Measurements from ENCODE around the gene ROPN1L. TPM values are rescaled to one million over a fixed set of nuclear protein-coding genes. Genes with fewer than 3 reads are reported as not detected.

The ROPN1L gene
- total RNA-seq, 1 donor from 2014 or later, result not detected

DNA sequence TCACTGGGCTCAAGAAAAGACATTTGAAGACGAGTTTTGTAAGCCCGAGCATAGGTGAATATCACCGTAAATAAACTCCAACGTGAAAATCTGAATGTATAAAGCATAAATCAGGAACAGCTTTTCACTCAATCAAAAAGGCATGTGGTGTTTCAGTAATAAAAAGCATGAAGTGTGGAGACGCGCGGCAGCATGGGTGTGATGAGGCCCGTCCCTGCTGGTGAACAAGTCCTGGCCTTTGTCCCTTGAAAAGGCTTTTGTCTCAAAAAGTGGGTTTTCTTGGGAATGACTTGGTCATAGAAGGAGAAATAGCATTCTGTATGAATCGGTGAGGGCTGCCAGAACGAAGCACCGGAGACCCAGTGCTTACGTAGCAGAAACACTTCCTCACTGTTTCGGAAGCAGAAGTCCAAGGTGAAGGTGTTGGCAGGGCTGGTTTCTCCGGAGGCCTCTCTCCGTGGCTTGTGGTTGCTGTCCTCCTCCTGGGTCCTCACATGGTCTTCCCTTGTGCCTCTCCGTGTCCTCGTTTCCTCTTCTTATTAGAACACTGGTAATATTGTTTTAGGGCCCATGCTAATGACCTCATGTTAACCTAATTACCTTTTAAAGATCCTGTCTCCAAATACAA, 24.9 kb downstream of the ROPN1L start:
- DNase-seq (ENCODE audit: low read depth), result no peak
- Histone ChIP-seq H3K36me3 (ENCODE audit: control insufficient read depth, insufficient read depth, low read length) (no peaks in the 10 kb centered on the region), H3K4me3 (ENCODE audit: low read depth, low read length) (no peak overlapping the region), H3K27me3 (ENCODE audit: control insufficient read depth, insufficient read depth, low read length) (no peaks in the 10 kb centered on the region)
- TF ChIP-seq, protein P1, sequence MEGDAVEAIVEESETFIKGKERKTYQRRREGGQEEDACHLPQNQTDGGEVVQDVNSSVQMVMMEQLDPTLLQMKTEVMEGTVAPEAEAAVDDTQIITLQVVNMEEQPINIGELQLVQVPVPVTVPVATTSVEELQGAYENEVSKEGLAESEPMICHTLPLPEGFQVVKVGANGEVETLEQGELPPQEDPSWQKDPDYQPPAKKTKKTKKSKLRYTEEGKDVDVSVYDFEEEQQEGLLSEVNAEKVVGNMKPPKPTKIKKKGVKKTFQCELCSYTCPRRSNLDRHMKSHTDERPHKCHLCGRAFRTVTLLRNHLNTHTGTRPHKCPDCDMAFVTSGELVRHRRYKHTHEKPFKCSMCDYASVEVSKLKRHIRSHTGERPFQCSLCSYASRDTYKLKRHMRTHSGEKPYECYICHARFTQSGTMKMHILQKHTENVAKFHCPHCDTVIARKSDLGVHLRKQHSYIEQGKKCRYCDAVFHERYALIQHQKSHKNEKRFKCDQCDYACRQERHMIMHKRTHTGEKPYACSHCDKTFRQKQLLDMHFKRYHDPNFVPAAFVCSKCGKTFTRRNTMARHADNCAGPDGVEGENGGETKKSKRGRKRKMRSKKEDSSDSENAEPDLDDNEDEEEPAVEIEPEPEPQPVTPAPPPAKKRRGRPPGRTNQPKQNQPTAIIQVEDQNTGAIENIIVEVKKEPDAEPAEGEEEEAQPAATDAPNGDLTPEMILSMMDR (IDR thresholded peaks at IDR 0.05; ENCODE audit: insufficient read depth, low read length, severe bottlenecking), result no peak
- FAIRE-seq, result no peak

DNA sequence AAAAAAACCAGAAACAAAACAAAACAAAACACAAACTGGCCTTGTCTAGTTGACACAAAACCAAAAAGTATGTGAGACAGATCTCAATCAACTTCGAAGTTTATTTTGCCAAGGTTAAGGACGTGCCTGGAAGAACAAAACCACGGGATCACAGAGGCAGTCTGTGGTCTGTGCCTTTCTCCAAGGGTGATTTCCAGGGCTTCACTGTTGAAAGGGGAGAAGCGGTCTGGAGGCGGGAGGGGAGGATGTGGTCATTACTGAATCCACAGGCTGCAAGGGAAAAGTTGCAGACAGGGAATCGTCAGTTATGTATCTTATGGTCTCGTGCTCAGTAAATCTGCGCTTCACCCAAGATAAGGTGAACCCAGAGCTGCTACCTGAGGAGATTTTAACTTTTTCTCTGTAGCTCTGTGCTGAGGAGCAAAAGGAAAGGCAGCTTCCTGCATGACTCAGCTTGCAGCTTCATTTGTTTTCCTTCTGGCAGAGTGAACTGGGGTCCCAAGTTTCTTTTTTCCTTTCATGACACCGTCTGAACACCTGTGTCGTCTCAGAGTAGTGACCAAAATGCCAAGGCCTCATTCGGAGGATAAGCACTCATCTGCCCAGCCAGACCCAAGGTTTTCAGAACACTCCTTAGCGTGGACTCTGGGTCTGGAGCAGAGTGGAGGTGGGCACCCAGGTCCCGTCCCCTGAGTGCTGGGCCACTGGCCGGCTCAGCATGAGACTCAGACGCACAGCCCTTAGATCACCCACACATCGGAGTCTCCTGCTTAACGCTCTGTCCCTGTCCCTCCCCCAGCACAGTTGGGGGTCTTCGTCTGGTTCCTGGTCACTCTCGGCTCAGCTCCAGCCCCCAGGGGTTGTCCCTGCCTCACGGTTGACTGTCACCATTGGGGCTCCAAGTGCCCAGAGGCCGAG, 25.9 kb downstream of the ROPN1L start:
- DNase-seq (ENCODE audit: low read depth), result peak; percentile 54
- FAIRE-seq, result no peak
- TF ChIP-seq, protein P1 (IDR thresholded peaks at IDR 0.05; ENCODE audit: insufficient read depth, low read length, severe bottlenecking), result no peak
- H3K27me3 ChIP-seq (ENCODE audit: control insufficient read depth, insufficient read depth, low read length), result no peaks in the 10 kb centered on the region
- H3K36me3 ChIP-seq (ENCODE audit: control insufficient read depth, insufficient read depth, low read length), result no peaks in the 10 kb centered on the region
- H3K4me3 ChIP-seq (ENCODE audit: low read depth, low read length), result no peak overlapping the region

DNA sequence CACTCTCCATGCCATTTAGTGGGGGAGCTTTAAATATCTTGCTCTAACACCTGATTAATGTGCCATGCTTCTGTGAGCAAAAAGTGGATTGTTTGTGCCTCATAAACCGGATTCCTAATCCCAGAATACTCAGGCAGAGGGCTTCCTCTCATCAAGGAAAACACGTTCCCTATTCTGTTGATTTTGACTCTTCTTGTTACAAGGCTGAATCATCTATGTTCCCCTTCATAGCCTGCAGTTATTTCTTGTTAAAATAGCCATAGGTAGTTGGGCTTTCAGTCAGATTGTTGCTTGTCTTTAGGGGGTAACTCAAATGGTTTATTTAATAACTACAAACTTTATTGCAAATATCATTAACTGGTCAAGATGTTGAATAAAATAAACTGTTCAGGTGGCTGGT, 26.6 kb downstream of the ROPN1L start:
- Histone ChIP-seq H3K4me3 (ENCODE audit: low read depth, low read length) (no peak overlapping the region), H3K27me3 (ENCODE audit: control insufficient read depth, insufficient read depth, low read length) (no peaks in the 10 kb centered on the region), H3K36me3 (ENCODE audit: control insufficient read depth, insufficient read depth, low read length) (no peaks in the 10 kb centered on the region)
- FAIRE-seq (no peak), DNase-seq (ENCODE audit: low read depth) (peak; percentile 52)
- TF ChIP-seq, protein P1 (IDR thresholded peaks at IDR 0.05; ENCODE audit: insufficient read depth, low read length, severe bottlenecking), result no peak

DNA sequence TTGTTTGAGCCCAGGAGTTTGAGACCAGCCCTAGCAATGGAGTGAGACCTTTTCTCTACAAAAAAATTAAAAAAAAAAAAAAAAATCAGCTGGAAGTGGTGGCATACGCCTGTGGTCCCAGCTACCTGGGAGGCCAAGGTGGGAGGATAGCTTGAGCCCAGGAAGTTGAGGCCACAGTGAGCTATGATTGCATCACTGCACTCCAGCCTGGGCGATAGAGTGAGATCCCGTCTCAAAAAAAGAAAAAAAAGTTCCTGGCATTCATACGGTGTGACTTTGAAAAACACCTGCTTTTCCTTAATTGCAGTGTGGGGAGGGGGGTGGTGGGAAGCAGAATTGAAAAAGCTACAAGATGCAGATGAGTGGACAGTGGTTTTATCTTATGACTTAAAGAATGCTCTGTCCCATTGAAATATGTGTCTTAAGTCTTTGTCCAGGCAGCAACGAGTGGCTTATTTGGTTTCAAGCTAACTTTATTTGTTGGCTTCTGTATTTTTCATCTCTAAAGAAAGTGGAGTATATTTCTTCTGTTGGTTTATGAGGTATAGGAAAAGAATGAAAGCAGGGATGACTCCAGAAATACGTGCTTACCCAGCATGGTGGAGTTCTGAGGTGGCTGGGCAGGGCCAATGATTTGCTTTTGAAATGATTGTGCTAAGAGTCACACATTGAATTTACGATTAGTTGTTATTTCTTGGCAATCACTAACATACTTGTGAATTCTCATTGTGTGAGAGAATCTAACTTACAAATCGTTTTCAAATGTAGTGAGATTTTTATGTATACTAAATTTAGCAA, 27.8 kb downstream of the ROPN1L start:
- TF ChIP-seq, protein P1 (IDR thresholded peaks at IDR 0.05; ENCODE audit: insufficient read depth, low read length, severe bottlenecking), result no peak
- no peaks in the 10 kb centered on the region for H3K36me3 ChIP-seq (ENCODE audit: control insufficient read depth, insufficient read depth, low read length)
- no peaks in the 10 kb centered on the region for H3K27me3 ChIP-seq (ENCODE audit: control insufficient read depth, insufficient read depth, low read length)
- FAIRE-seq (no peak), DNase-seq (ENCODE audit: low read depth) (peak; percentile 38)
- H3K4me3 ChIP-seq (ENCODE audit: low read depth, low read length), result no peak overlapping the region

DNA sequence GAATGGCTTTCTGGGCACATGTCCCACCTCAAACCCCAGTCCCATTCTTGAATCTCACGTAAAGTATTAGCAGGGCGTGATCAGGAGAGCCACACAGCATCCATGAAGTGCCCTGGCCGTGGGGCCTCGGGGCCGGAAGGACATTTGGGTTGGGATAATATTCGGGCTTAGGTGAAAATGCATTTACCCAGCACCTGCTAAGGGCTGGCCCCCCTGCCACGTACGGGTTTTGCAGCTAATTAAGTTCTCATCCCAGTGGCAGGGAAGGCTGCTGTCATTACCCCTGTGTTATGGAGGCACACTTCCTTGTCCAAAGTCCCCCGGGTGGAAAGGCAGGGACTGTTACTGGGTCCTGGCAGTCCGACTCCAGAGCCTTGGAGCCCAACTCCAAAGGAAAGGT, 29.0 kb downstream of the ROPN1L start:
- TF ChIP-seq, protein P1 (IDR thresholded peaks at IDR 0.05; ENCODE audit: insufficient read depth, low read length, severe bottlenecking), result no peak
- Histone ChIP-seq H3K36me3 (ENCODE audit: control insufficient read depth, insufficient read depth, low read length) (no peaks in the 10 kb centered on the region), H3K4me3 (ENCODE audit: low read depth, low read length) (no peak overlapping the region), H3K27me3 (ENCODE audit: control insufficient read depth, insufficient read depth, low read length) (no peaks in the 10 kb centered on the region)
- FAIRE-seq, result no peak
- no peak for DNase-seq (ENCODE audit: low read depth)

Measured in bronchial epithelial cell (primary cell).